ENCODE results near the gene ERO1B.

- TF ChIP-seq CTCF (IDR thresholded peaks at IDR 0.05; ENCODE audit: low read depth, low read length) (no peak), POLR2A (IDR thresholded peaks at IDR 0.05; ENCODE audit: extremely low read depth, insufficient read length) (no peak)
Measured at GRCh38 chr1:236282719-236283118, 961 bp upstream of the ERO1B start.
